Measurements from ENCODE around the gene SHISA7. TPM values are rescaled to one million over a fixed set of nuclear protein-coding genes. Genes with fewer than 3 reads are reported as not detected.

SHISA7 gene
- polyA plus RNA-seq, 3 donors: 0.01 TPM; not detected in 2

GRCh38 chr19:55419624-55420236 lies 23.4 kb downstream of the SHISA7 start:
- peaks cover 4 to 13% (median 4%) of the 10 kb centered on the region in 3 donors for H3K27me3 Mint-ChIP-seq (ENCODE audit: low read depth in 3 of 3)
- no peak overlapping the region for H2AFZ ChIP-seq (ENCODE audit: insufficient read depth, low read depth, low read length, poor library complexity, severe bottlenecking)
- H3K4me2 ChIP-seq (replicated peaks; ENCODE audit: extremely low read depth, low read length, poor library complexity, severe bottlenecking): no peak overlapping the region
- no peak for TF ChIP-seq CTCF (IDR thresholded peaks at IDR 0.05)
- no peak overlapping the region for H3K27ac Mint-ChIP-seq
- no peak overlapping the region for H3K4me3 ChIP-seq (replicated peaks in 1 of 3; ENCODE audit: low read depth in 2 of 3, low read length in 3 of 3)
- intact Hi-C loops (cut with micrococcal nuclease): loop anchor here (5.0 to 10.0 kb wide), 3 partner anchors 125 to 277 kb away; partner anchors contain the start of gene TNNT1 (in 1 of the 2)
- peaks cover 11% of the 10 kb centered on the region for H3K4me1 Mint-ChIP-seq
- H3K4me1 ChIP-seq (ENCODE audit: control insufficient read depth in 1 of 2, insufficient read depth in 2 of 2, low read length in 2 of 2): peaks cover 8 to 11% of the 10 kb centered on the region in 2 donors
- no peaks in the 10 kb centered on the region for H3K36me3 Mint-ChIP-seq
- no peaks in the 10 kb centered on the region for H3K36me3 ChIP-seq (replicated peaks in 1 of 2; ENCODE audit: control insufficient read depth in 1 of 2, insufficient read depth in 2 of 2, low read length in 2 of 2)
- no peaks in the 10 kb centered on the region for H3K27me3 ChIP-seq (ENCODE audit: control insufficient read depth in 2 of 2, insufficient read depth in 2 of 2, low read length in 2 of 2)
- H3K9me3 ChIP-seq (replicated peaks in 1 of 2; ENCODE audit: control insufficient read depth in 1 of 2, insufficient read depth in 1 of 2, low read length in 2 of 2): no peaks in the 10 kb centered on the region
- H3K79me2 ChIP-seq (ENCODE audit: insufficient read depth, low read length): no peaks in the 10 kb centered on the region
- DNase-seq: no peak
- peaks cover 0 to 2% (median 0%) of the 10 kb centered on the region in 7 donors for H3K9me3 Mint-ChIP-seq
- no peak overlapping the region for H3K4me3 Mint-ChIP-seq
- H4K20me1 ChIP-seq (ENCODE audit: insufficient read depth, low read length): no peaks in the 10 kb centered on the region
- WGBS (ENCODE audit: insufficient coverage): 88% methylated on average over 1 of the region's 5 CpGs
- no peak overlapping the region for H3K27ac ChIP-seq (ENCODE audit: low read depth in 1 of 2, low read length in 2 of 2)
- H3K9ac ChIP-seq (ENCODE audit: insufficient read depth, low read length, poor library complexity, severe bottlenecking): no peak overlapping the region

GRCh38 chr19:55419103-55419502 lies 24.0 kb downstream of the SHISA7 start:
- H3K36me3 Mint-ChIP-seq: no peaks in the 10 kb centered on the region
- H3K36me3 ChIP-seq (replicated peaks in 1 of 2; ENCODE audit: control insufficient read depth in 1 of 2, insufficient read depth in 2 of 2, low read length in 2 of 2): no peaks in the 10 kb centered on the region
- H2AFZ ChIP-seq (ENCODE audit: insufficient read depth, low read depth, low read length, poor library complexity, severe bottlenecking): no peak overlapping the region
- TF ChIP-seq CTCF (IDR thresholded peaks at IDR 0.05): no peak
- H3K27me3 ChIP-seq (ENCODE audit: control insufficient read depth in 2 of 2, insufficient read depth in 2 of 2, low read length in 2 of 2): no peaks in the 10 kb centered on the region
- H3K27ac Mint-ChIP-seq: no peak overlapping the region
- no peaks in the 10 kb centered on the region for H4K20me1 ChIP-seq (ENCODE audit: insufficient read depth, low read length)
- H3K4me3 ChIP-seq (replicated peaks in 1 of 3; ENCODE audit: low read depth in 2 of 3, low read length in 3 of 3): no peak overlapping the region
- H3K9me3 Mint-ChIP-seq: peaks cover 0 to 2% (median 0%) of the 10 kb centered on the region in 7 donors
- WGBS (ENCODE audit: insufficient coverage): 83% methylated on average over 5 of the region's 5 CpGs
- no peaks in the 10 kb centered on the region for H3K9me3 ChIP-seq (replicated peaks in 1 of 2; ENCODE audit: control insufficient read depth in 1 of 2, insufficient read depth in 1 of 2, low read length in 2 of 2)
- H3K27me3 Mint-ChIP-seq (ENCODE audit: low read depth in 3 of 3): peaks cover 3 to 15% (median 6%) of the 10 kb centered on the region in 3 donors
- H3K4me1 Mint-ChIP-seq: peaks cover 11% of the 10 kb centered on the region
- peaks cover 8 to 11% of the 10 kb centered on the region in 2 donors for H3K4me1 ChIP-seq (ENCODE audit: control insufficient read depth in 1 of 2, insufficient read depth in 2 of 2, low read length in 2 of 2)
- intact Hi-C loops (cut with micrococcal nuclease): loop anchor here in 1 of 2 donors (5.0 to 10.0 kb wide), 2 partner anchors 124 to 277 kb away; no protein-coding TSS in a partner anchor
- no peaks in the 10 kb centered on the region for H3K79me2 ChIP-seq (ENCODE audit: insufficient read depth, low read length)
- no peak overlapping the region for H3K4me2 ChIP-seq (replicated peaks; ENCODE audit: extremely low read depth, low read length, poor library complexity, severe bottlenecking)
- no peak overlapping the region for H3K27ac ChIP-seq (ENCODE audit: low read depth in 1 of 2, low read length in 2 of 2)
- no peak overlapping the region for H3K9ac ChIP-seq (ENCODE audit: insufficient read depth, low read length, poor library complexity, severe bottlenecking)
- DNase-seq: no peak
- no peak overlapping the region for H3K4me3 Mint-ChIP-seq

Measured in CD14-positive monocyte (primary cell).